ENCODE data around the gene ACSS3.

The ACSS3 gene

GRCh38 chr12:81159856-81160255, 82.0 kb downstream of the ACSS3 start:
- no peaks in the 10 kb centered on the region for H3K79me2 ChIP-seq (ENCODE audit: insufficient read depth, low read length)
- no peaks in the 10 kb centered on the region for H3K36me3 ChIP-seq (ENCODE audit: low read length)
- H3F3A ChIP-seq (ENCODE audit: insufficient read depth) = no peaks in the 10 kb centered on the region
- no peaks in the 10 kb centered on the region for H3K9me3 ChIP-seq (ENCODE audit: insufficient read depth, low read length)
- H3K9ac ChIP-seq (ENCODE audit: low read length) = no peak overlapping the region
- H3K9me2 ChIP-seq (replicated peaks; ENCODE audit: insufficient read depth, low read length) = no peaks in the 10 kb centered on the region
- no peak overlapping the region for H3K27ac ChIP-seq (ENCODE audit: low read depth, low read length)
- no peak overlapping the region for H2AFZ ChIP-seq (ENCODE audit: low read depth, low read length, severe bottlenecking)
- no peak overlapping the region for H3K4me3 ChIP-seq (ENCODE audit: insufficient read depth, low read length, poor library complexity, severe bottlenecking)
- no peak for TF ChIP-seq EZH2phosphoT487 (conservative IDR thresholded peaks at IDR 0.05; ENCODE audit: low read length)
- TF ChIP-seq CTCF (IDR thresholded peaks at IDR 0.05; ENCODE audit: insufficient read depth, low read length, poor library complexity, severe bottlenecking) = no peak
- H3K27me3 ChIP-seq (ENCODE audit: low read length) = no peaks in the 10 kb centered on the region
- H3K4me2 ChIP-seq (ENCODE audit: low read depth, low read length, poor library complexity, severe bottlenecking) = no peak overlapping the region
- no peaks in the 10 kb centered on the region for H4K20me1 ChIP-seq (ENCODE audit: low read depth, low read length)

- H3K9me2 ChIP-seq (replicated peaks; ENCODE audit: insufficient read depth, low read length) = no peaks in the 10 kb centered on the region
- no peaks in the 10 kb centered on the region for H3K36me3 ChIP-seq (ENCODE audit: low read length)
- H3K9me3 ChIP-seq (ENCODE audit: insufficient read depth, low read length) = no peaks in the 10 kb centered on the region
- no peak overlapping the region for H3K9ac ChIP-seq (ENCODE audit: low read length)
- no peak overlapping the region for H3K4me2 ChIP-seq (ENCODE audit: low read depth, low read length, poor library complexity, severe bottlenecking)
- no peaks in the 10 kb centered on the region for H3K27me3 ChIP-seq (ENCODE audit: low read length)
- H3K79me2 ChIP-seq (ENCODE audit: insufficient read depth, low read length) = no peaks in the 10 kb centered on the region
- TF ChIP-seq EZH2phosphoT487 (conservative IDR thresholded peaks at IDR 0.05; ENCODE audit: low read length) = no peak
- TF ChIP-seq CTCF (IDR thresholded peaks at IDR 0.05; ENCODE audit: insufficient read depth, low read length, poor library complexity, severe bottlenecking) = no peak
- no peak overlapping the region for H3K4me3 ChIP-seq (ENCODE audit: insufficient read depth, low read length, poor library complexity, severe bottlenecking)
- no peak overlapping the region for H2AFZ ChIP-seq (ENCODE audit: low read depth, low read length, severe bottlenecking)
- H4K20me1 ChIP-seq (ENCODE audit: low read depth, low read length) = no peaks in the 10 kb centered on the region
- no peaks in the 10 kb centered on the region for H3F3A ChIP-seq (ENCODE audit: insufficient read depth)
- no peak overlapping the region for H3K27ac ChIP-seq (ENCODE audit: low read depth, low read length)
Observed at GRCh38 chr12:81161680-81162079, 83.8 kb downstream of the ACSS3 start.

- Histone ChIP-seq H3K4me2 (ENCODE audit: low read depth, low read length, poor library complexity, severe bottlenecking) (no peak overlapping the region), H3K27ac (ENCODE audit: low read depth, low read length) (no peak overlapping the region), H3K9me2 (replicated peaks; ENCODE audit: insufficient read depth, low read length) (no peaks in the 10 kb centered on the region), H4K20me1 (ENCODE audit: low read depth, low read length) (no peaks in the 10 kb centered on the region), H3K27me3 (ENCODE audit: low read length) (no peaks in the 10 kb centered on the region), H3K9me3 (ENCODE audit: insufficient read depth, low read length) (no peaks in the 10 kb centered on the region), H3K79me2 (ENCODE audit: insufficient read depth, low read length) (no peaks in the 10 kb centered on the region), H3F3A (ENCODE audit: insufficient read depth) (no peaks in the 10 kb centered on the region), H3K4me3 (ENCODE audit: insufficient read depth, low read length, poor library complexity, severe bottlenecking) (no peak overlapping the region), H2AFZ (ENCODE audit: low read depth, low read length, severe bottlenecking) (no peak overlapping the region), H3K9ac (ENCODE audit: low read length) (no peak overlapping the region), H3K36me3 (ENCODE audit: low read length) (no peaks in the 10 kb centered on the region)
- TF ChIP-seq CTCF (IDR thresholded peaks at IDR 0.05; ENCODE audit: insufficient read depth, low read length, poor library complexity, severe bottlenecking) (no peak), EZH2phosphoT487 (conservative IDR thresholded peaks at IDR 0.05; ENCODE audit: low read length) (no peak)
Observed at GRCh38 chr12:81162391-81163136, 84.7 kb downstream of the ACSS3 start.

All from SU-DHL-6 (cell line).